Memory B cell (primary cell): ENCODE results near the gene TENM3.
"Not testable (repeated sequence)": the region's sequence is repeated elsewhere in the genome, so short reads cannot be mapped to it uniquely, and the experiment has no call there.

ENCODE experiments used
- ATAC-seq: fragments of 150-1000 bp; cut with Tn5 transposase; 2 replicates; pipeline ENCODE4 v1.10.0; 2021; ENCODE audit warnings: low read depth, mild to moderate bottlenecking, moderate library complexity
- DNase-seq, 2 donors: peaks; one replicate each; pipeline ENCODE4 v3.0.0; 2022; ENCODE audit warnings: low spot score in 2 of 2
- H3K27ac Mint-ChIP-seq: one replicate; pipeline ENCODE4 v1.8.0; 2022; ENCODE audit warnings: mild to moderate bottlenecking, moderate library complexity, mixed read lengths
- H3K27me3 Mint-ChIP-seq: one replicate; pipeline ENCODE4 v1.8.0; 2022; ENCODE audit warnings: mixed read lengths
- H3K36me3 Mint-ChIP-seq: one replicate; pipeline ENCODE4 v1.8.0; 2022; ENCODE audit warnings: mild to moderate bottlenecking, mixed read lengths
- H3K4me1 Mint-ChIP-seq: one replicate; pipeline ENCODE4 v1.8.0; 2022; ENCODE audit warnings: mixed read lengths
- H3K4me3 Mint-ChIP-seq: one replicate; pipeline ENCODE4 v1.8.0; 2022; ENCODE audit warnings: mild to moderate bottlenecking, moderate library complexity, mixed read lengths
- H3K9me3 Mint-ChIP-seq: one replicate; pipeline ENCODE4 v1.8.0; 2022; ENCODE audit warnings: mixed read lengths

The TENM3 gene

DNA sequence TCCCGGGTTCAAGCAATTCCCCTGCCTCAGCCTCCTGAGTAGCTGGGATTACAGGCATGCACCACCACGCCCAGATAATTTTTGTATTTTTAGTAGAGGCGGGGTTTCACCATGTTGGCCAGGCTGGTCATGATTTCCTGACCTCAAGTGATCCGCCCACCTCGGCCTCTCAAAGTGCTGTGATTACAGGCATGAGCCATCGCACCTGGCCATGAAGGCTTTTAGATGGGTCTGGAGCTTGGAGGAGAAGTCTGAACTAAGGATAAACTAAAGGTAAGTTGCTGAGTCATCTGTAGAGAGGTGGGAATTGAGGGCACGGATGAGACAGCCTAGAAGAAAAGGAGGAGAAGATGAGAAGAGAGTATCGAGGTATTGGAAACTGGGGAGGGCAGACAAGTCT, at the start of gene TENM3:
TSS of gene TENM3 (plus strand) at position 199 of the 400 bp plus-strand sequence. CDS start 80,619 bp downstream, outside the sequence.
- not testable (repeated sequence) for H3K4me1 Mint-ChIP-seq, DNase-seq, H3K36me3 Mint-ChIP-seq, H3K27me3 Mint-ChIP-seq, ATAC-seq, H3K27ac Mint-ChIP-seq, H3K4me3 Mint-ChIP-seq
- H3K9me3 Mint-ChIP-seq: peaks cover 13% of the 10 kb centered on the region

DNA sequence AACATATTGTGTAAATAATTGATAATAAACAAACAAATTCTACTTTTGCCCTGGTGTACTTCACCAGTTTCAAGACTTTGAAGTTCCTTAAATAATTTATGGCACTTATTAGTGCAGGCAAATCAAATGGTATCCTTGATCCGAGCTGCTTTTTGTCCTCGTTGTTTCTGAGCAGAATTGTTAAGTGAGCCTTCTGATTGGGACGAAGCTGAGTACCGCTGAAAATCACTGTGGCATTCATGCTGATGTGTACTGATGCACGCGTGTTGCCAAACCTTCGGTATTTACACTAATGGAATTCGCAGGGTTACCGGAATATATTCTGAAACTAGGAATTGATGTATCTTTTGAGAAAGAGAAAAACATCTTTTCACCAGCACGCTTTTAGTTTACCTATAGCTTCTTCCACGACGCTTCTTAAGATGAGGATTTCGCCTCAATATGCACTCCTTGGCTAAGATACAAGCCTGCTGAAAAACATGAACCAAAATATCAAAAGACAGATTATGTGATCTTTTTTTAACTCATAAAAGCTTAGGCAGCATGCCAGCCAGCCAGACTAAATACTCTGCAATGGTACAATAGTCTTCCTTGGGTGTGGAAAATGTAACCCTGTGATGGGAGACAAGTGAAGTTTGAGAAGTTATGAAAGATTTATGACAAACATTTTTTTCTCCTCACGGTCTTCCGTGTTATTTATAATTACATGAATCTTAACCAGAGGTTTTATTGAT, 48.9 kb upstream of the TENM3 start:
- Mint-ChIP-seq H3K9me3 (no peaks in the 10 kb centered on the region), H3K36me3 (no peaks in the 10 kb centered on the region), H3K27me3 (no peaks in the 10 kb centered on the region), H3K27ac (no peak overlapping the region), H3K4me1 (no peaks in the 10 kb centered on the region), H3K4me3 (no peak overlapping the region)
- ATAC-seq (no peak), DNase-seq (no peak)

DNA sequence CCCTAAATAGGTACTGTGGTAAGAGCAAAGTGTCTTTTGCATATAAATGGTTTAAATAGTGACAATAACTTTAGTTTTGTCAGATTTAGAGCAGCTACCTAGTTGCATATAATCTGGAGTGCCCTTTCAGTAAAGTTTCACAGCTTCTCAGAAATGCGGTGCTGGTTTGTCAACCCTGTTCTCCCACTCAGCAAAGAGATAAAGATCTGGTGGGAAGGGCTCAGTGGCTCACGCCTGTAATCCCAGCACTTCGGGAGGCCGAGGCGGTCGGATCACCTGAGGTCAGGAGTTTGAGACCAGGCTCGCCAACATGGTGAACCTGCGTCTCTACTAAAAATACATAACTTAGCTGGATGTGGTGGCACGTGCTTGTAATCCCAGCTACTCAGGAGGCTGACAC, 45.6 kb upstream of the TENM3 start:
- H3K27me3 Mint-ChIP-seq: no peaks in the 10 kb centered on the region
- H3K27ac Mint-ChIP-seq: no peak overlapping the region
- H3K36me3 Mint-ChIP-seq: no peaks in the 10 kb centered on the region
- H3K9me3 Mint-ChIP-seq: no peaks in the 10 kb centered on the region
- no peak overlapping the region for H3K4me3 Mint-ChIP-seq
- ATAC-seq (no peak), DNase-seq (no peak)
- H3K4me1 Mint-ChIP-seq: no peaks in the 10 kb centered on the region

DNA sequence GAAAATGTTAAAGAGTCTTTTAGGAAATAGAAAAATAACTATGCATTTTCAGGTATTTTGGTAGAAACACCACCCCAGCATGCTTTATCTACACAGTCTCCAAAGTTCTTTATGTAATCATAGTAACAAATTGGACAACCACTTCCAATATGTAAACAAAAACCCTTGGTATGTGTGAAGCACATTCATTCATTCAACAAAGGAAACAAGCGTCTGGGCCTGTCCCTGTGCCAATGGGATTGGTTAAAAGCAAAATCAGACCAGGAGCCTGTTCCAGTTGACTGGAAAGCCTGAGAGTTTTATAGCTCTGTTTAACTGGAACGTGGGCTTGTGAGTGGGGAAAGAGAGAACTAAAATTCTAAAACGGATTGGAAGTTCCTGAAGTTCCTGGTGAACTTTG, 41.3 kb upstream of the TENM3 start:
- Mint-ChIP-seq H3K27ac (no peak overlapping the region), H3K27me3 (no peaks in the 10 kb centered on the region), H3K4me3 (no peak overlapping the region), H3K4me1 (no peaks in the 10 kb centered on the region), H3K9me3 (no peaks in the 10 kb centered on the region), H3K36me3 (no peaks in the 10 kb centered on the region)
- no peak for DNase-seq
- no peak for ATAC-seq

DNA sequence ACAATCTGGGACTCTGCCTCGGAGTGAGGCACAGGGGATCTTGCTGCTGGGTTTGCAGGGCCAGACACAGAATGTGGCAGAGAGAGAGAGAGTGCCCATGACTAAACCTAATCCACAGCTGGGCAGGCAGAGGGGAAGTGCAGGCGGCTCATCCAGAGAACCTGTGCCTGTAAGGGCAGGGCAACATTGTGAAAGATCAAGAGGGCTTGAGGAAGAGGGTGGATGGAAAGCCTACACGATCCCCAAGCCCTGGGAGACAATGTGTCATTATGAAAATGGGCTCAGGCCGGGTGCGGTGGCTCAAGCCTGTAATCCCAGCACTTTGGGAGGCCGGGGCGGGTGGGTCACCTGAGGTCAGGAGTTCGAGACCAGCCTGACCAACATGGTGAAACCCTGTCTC, 40.6 kb upstream of the TENM3 start:
- no peaks in the 10 kb centered on the region for H3K9me3 Mint-ChIP-seq
- no peak overlapping the region for H3K27ac Mint-ChIP-seq
- no peak for ATAC-seq
- no peaks in the 10 kb centered on the region for H3K4me1 Mint-ChIP-seq
- H3K27me3 Mint-ChIP-seq: no peaks in the 10 kb centered on the region
- DNase-seq: no peak
- H3K36me3 Mint-ChIP-seq: no peaks in the 10 kb centered on the region
- H3K4me3 Mint-ChIP-seq: no peak overlapping the region

DNA sequence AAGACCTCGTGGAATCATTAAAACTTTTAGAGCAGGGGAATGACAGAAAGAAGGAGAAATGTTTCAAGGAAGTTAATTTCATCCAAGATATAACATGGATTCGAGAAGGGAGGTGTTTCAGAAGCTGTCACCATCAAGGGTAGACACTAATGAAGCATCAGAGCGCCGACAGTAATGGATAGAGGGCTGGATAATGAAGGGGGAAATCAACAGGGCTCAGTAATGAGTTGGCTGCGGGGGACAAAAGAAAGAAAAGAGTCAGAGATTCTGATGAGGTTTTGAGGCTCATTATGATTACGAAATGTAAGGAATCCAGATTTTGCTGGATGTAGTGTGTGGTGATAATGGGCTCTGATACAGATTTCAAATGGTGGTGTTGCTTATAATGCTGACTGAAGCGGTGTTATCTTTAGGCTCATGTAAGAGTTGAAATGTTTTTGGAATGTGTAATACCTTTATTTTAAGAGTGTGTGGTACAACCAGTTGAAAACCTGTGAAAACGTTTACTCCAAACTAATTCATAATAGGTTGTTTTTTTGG, 39.3 kb upstream of the TENM3 start:
- Mint-ChIP-seq H3K9me3 (no peaks in the 10 kb centered on the region), H3K4me3 (no peak overlapping the region), H3K4me1 (no peaks in the 10 kb centered on the region), H3K27me3 (no peaks in the 10 kb centered on the region), H3K27ac (no peak overlapping the region), H3K36me3 (no peaks in the 10 kb centered on the region)
- ATAC-seq (no peak), DNase-seq (no peak)

DNA sequence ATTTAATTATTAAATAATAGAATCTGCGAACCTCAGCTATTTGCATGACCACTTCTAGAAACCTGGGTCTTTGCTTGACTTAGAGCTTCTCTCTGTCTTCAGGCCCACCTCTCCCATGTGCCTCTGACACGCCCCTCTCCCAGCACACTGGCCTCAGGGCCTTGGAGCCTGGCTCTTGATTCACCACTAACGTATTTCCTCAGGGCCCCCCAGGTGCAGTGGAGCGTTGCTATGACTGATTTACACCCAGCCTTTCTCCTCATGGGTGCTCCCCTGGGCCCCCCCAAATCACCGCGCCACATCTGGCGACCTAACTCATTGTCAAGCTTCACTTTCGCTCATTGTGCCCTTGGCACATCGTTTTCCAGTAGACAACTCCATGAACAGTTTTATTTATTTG, 37.9 kb upstream of the TENM3 start:
- Mint-ChIP-seq H3K4me3 (no peak overlapping the region), H3K4me1 (no peaks in the 10 kb centered on the region), H3K27ac (no peak overlapping the region), H3K9me3 (peaks cover 3% of the 10 kb centered on the region), H3K36me3 (no peaks in the 10 kb centered on the region), H3K27me3 (no peaks in the 10 kb centered on the region)
- ATAC-seq (no peak), DNase-seq (no peak)

DNA sequence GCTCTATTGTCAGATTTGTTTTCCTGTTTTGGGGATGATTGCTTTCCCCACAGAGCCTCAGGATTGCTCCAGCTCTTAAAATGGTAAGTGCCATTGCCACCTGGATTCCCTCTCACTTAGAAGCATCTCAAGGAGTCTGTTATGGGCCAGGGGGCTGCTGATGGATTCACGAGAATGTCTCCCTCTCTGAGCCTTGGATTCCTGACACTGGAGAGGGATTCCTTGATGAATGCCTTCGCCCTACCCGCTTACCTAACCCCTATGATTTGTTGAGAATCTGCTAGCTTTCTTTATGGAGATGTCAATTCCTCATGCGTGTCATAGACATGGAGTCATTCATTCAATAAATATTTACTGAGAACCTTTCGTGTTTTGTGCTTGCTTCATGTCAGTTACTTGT, 36.9 kb upstream of the TENM3 start:
- H3K27ac Mint-ChIP-seq: no peak overlapping the region
- H3K4me3 Mint-ChIP-seq: no peak overlapping the region
- peaks cover 6% of the 10 kb centered on the region for H3K9me3 Mint-ChIP-seq
- ATAC-seq (no peak), DNase-seq (no peak)
- H3K36me3 Mint-ChIP-seq: no peaks in the 10 kb centered on the region
- no peaks in the 10 kb centered on the region for H3K4me1 Mint-ChIP-seq
- peaks cover 3% of the 10 kb centered on the region for H3K27me3 Mint-ChIP-seq

DNA sequence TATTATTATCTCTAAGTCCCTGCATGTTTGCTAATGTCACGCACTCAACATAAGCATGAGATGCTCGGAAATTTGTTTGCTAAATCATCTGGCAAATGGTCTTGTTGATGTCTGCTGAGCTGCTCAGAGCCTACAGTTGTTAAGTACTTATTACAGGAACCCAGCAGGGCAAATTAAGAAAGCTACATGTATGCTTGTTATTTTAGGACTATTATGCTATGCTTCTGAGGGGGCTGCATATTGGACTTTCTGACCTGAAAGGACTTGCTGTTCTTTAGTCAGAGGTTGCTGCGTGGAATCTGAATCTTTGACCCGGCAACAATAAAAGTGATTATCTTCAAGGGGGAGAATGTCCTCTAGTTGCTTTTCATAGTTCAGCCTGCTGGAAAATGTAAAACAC, 36.3 kb upstream of the TENM3 start:
- no peak overlapping the region for H3K4me3 Mint-ChIP-seq
- peaks cover 6% of the 10 kb centered on the region for H3K9me3 Mint-ChIP-seq
- no peak overlapping the region for H3K27ac Mint-ChIP-seq
- peaks cover 3% of the 10 kb centered on the region for H3K27me3 Mint-ChIP-seq
- ATAC-seq (no peak), DNase-seq (no peak)
- H3K36me3 Mint-ChIP-seq: no peaks in the 10 kb centered on the region
- H3K4me1 Mint-ChIP-seq: no peaks in the 10 kb centered on the region

DNA sequence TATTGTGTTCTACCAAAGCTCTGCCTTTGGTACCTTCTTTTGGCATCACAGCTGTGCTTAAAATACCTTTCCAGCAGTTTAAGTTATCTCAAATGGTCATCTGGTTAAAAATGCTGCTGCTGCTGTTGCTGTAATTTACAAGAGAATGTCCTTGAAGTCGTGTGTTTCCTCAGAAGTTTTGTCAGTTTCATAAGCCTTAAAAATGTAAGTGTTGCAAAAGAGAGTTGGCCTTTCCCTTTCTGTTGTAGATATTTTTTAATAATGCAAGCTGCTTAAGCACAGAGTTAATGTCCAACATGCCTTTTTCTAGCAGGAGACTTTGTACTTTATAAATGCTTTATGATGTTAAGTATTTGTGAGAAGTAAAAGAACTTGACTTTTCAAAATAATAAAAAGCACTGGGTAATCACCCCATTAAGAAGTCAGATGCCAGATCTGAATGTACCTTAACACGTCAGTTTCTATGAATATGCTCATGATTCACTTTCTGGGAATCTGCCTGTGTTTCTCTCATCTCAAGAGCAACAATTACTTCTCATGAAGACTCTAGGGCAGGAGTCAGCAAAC, 35.3 kb upstream of the TENM3 start:
- Mint-ChIP-seq H3K4me1 (no peaks in the 10 kb centered on the region), H3K36me3 (no peaks in the 10 kb centered on the region), H3K27me3 (peaks cover 3% of the 10 kb centered on the region), H3K4me3 (no peak overlapping the region), H3K27ac (no peak overlapping the region), H3K9me3 (peaks cover 6% of the 10 kb centered on the region)
- ATAC-seq (no peak), DNase-seq (no peak)

DNA sequence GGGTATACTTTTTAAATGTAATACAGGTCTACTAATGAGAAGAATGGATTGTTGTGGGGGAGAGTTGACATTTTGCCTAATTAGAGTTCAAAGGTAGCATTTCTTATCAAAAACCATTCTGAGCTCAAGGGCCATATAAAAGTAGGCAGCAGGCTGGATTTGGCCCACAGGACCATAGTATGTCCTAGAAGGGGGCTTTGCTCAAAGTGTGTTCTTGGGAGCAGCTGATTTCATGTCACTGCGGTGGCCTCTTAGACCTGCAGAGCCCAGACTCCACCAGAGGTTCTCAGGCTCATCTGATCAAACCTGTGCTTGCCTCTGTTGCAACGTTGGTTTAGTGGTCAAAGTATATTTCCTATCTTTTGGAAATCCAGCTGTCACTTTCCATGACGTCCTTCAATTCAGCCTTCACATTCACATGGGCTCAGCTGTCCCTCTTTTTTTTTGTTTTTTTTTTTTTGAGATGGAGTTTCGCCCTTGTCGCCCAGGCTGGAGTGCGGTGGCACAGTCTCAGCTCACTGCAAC, 34.6 kb upstream of the TENM3 start:
- Mint-ChIP-seq H3K9me3 (peaks cover 6% of the 10 kb centered on the region), H3K27ac (no peak overlapping the region), H3K27me3 (peaks cover 3% of the 10 kb centered on the region), H3K4me3 (no peak overlapping the region), H3K4me1 (no peaks in the 10 kb centered on the region), H3K36me3 (no peaks in the 10 kb centered on the region)
- no peak for DNase-seq
- no peak for ATAC-seq

DNA sequence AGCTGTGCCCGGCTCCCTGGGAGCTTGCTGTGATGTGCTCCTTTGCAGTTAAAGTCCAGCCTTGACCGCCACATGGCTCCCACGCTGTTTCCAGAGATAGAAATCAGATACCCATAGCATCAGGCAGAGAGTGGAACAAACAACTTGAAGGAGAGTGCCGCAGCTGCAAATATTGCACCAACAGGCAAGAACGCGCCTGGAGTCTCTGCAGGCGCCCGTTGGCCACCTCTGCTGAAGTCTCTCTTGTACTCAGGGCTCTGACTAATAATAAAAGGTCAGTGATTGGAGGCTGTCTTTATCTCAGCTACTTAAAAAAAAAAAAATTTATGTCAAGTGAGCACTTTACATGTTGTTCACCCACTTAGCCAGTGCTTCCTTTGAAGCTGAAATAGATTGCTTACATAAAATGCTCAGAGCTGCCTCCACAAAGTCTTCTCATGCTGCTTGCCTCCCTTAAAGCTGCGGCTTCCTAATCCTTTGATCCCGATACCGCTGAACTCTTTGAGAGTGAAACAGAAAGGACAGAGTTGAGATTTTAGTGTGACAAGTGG, 30.9 kb upstream of the TENM3 start:
- no peak overlapping the region for H3K27ac Mint-ChIP-seq
- H3K4me3 Mint-ChIP-seq: no peak overlapping the region
- ATAC-seq (no peak), DNase-seq (no peak)
- no peaks in the 10 kb centered on the region for H3K36me3 Mint-ChIP-seq
- H3K27me3 Mint-ChIP-seq: peaks cover 3% of the 10 kb centered on the region
- no peaks in the 10 kb centered on the region for H3K4me1 Mint-ChIP-seq
- H3K9me3 Mint-ChIP-seq: peaks cover 6% of the 10 kb centered on the region

DNA sequence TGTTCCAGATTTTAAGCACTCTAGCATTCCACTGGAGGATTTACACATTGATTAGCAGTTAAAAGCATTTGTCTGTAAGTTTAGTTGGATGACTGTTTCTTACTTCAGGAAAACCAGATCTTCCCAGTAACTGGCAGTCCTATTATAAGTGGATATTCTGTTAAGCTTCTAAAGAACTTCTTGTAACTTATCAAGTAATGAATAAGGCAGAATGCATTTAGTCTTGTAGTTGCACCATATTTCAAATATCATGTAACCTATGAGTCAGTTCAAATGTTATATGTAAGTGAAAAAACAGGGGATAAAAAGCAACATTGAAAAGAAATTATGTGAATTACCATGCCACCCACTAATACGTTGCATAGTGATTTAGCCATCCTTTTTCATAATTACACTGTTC, 30.2 kb upstream of the TENM3 start:
- ATAC-seq: no peak
- H3K36me3 Mint-ChIP-seq: no peaks in the 10 kb centered on the region
- no peaks in the 10 kb centered on the region for H3K4me1 Mint-ChIP-seq
- peaks cover 3% of the 10 kb centered on the region for H3K27me3 Mint-ChIP-seq
- no peak overlapping the region for H3K4me3 Mint-ChIP-seq
- DNase-seq: no peak
- H3K27ac Mint-ChIP-seq: no peak overlapping the region
- H3K9me3 Mint-ChIP-seq: peaks cover 6% of the 10 kb centered on the region

DNA sequence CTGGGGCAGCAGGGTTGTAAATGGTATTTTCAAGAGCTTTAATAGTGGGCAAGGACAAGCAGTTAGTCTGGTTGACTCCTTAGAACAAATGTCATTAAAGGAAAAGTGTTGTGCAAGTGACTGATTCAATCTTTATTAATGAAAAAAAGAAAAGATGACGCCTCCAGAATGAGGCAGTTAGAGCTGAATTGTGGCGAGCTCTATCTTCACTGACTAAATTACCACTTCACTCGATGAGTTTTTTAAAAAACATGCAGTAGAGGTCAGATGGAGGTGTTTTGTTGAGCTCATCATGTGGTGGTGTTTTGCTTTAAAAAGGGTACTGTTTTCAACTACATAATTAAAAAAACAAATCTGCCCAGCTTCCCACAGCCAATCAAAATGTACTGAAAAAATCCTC, 28.1 kb upstream of the TENM3 start:
- ATAC-seq: no peak
- Mint-ChIP-seq H3K36me3 (no peaks in the 10 kb centered on the region), H3K4me3 (no peak overlapping the region), H3K27ac (no peak overlapping the region), H3K4me1 (no peaks in the 10 kb centered on the region), H3K27me3 (peaks cover 3% of the 10 kb centered on the region), H3K9me3 (peaks cover 3% of the 10 kb centered on the region)
- DNase-seq: no peak
